Stimulated activated CD8-positive, alpha-beta memory T cell treated with anti-CD3 and anti-CD28 coated beads, Interleukin-15, amount 100 ng/mL, for 1 hour (primary cell): Measurements from ENCODE around the gene HASPIN.

ENCODE experiments used
- DNase-seq: peaks from one replicate; pipeline ENCODE4 v3.0.0-alpha.2; 2020; ENCODE audit warnings: low read depth

HASPIN gene

DNA sequence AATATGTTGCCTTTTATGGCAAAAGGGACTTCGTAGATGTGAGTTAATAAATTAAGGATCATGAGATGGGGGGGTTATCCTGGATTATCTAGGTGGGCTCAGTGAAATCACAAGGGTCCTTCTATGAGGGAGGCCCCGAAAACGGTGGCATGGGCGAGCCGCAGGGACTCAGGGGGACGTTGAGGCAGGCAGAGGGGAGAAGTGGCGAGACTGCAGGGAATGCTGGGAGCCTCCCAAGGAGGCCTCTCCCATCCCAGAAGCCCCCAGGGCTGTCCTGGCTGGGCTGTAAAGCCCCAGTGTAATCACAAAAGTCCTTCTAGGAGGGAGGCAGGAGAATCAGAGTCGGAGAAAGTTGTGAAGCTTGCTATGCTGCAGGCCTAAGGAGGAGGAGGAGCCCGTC lies 42.3 kb downstream of the HASPIN start:
- no peak for DNase-seq

DNA sequence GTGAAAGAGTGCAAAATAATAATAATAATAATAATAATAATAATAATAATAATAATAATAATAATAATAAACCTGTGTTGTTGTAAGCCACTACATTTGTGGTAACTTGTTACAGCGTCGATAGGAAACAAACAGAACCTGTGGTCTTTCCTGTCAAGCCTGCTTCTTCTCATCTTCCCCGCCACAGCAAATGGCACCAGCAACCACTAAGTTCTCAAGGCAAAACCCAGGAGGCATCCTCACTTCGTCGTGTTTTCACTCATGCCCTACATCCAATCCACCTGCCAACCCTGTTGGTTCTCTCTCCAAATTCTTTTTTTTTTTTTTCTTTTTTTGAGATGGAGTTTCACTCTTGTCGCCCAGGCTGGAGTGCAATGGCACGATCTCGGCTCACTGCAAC lies 43.1 kb downstream of the HASPIN start:
- DNase-seq = no peak

- DNase-seq = no peak
Observed at GRCh38 chr17:3768341-3768740, 44.6 kb downstream of the HASPIN start.

DNA sequence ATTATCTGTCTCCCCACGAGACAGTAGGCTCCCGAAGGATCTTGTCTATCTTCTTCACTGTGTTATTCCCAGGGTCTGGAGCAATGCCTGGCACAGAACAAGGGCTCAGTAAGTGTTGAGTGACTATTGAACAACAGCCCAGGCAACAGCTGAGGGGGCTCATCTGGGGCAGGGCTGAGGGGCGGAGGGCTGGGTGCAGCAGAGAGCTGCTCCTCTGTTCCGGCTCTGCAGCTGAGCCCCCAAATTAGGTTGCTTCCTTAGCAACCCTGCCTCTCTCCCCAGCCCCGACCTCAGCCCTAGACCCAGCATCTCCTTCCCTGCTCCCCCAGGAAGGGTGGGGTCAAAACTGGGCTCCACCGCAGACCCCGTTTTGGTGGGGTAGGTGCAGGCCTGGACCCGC lies 45.1 kb downstream of the HASPIN start:
- no peak for DNase-seq

DNA sequence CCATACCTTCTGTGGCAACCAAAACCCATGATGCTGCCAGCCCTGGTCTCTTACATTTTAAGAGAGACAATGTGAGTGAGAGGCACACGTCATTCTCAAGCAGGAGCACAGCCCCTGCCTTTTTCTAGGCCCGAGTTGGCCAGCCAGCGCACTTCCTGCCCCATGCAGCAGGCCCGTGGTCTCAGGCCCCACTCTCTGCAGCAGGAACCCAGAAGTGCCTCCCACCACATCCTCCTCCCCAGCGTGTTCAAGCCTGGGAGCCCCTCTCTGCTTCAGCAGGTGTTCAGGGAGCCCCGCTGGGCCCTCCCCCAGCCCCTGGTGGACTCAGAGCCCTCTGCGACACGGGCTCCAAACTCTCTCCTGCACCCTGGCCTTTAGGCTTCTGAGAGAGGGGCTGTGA lies 46.8 kb downstream of the HASPIN start:
- no peak for DNase-seq

- no peak for DNase-seq
Observed at GRCh38 chr17:3771140-3771539, 47.4 kb downstream of the HASPIN start.

- no peak for DNase-seq
Observed at GRCh38 chr17:3772764-3773163, 49.1 kb downstream of the HASPIN start.

DNA sequence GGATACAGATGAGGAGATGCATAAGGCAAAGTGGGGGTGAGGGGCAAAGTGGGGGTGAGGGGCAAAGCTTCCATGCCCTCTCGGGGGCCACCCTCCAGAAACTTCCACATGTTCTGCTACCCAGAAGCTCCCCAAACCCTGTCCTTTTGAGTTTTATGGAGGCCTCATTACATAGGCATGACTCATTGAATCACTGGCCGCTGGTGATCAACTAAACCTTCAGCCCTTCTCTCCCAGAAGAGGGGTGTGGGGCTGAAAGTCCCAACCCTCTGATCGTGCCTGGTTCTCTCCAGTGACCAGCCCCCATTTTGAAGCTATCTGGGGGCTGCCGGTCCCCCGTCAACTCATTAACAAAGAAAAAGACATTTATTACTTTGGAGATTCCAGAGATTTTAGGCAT lies 49.8 kb downstream of the HASPIN start:
- no peak for DNase-seq

DNA sequence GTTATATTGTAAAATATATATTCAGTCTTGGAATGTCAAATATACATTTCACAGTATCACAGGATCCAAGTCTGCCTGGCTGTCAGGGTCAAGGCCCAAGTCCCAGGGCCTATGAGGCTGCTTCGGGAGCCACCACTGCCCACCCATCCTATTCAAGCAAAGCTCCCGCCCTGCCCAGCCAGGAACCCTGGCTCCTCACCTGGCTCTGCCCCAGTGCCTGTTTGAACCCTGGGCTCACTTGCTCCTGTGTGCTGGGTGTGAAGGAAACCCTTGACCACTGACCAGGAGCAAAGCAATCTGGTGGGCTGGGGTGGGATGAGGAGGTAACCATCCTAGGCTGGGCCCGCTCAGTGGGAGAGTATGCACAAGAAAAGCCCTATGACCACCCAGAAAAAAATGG lies 50.3 kb downstream of the HASPIN start:
- DNase-seq = no peak
